Middle frontal gyrus (tissue), 1 donor: ENCODE data around the gene SLC24A4.

Source experiments
- DNase-seq: peaks from one replicate; pipeline ENCODE4 v3.0.0-alpha.2; 2015; ENCODE audit warnings: low spot score; ENCODE audit errors: extremely low spot score

Gene SLC24A4

GRCh38 chr14:92433407-92433806 lies 110.4 kb downstream of the SLC24A4 start:
- DNase-seq = no peak

GRCh38 chr14:92435154-92435553 lies 112.2 kb downstream of the SLC24A4 start:
- DNase-seq = no peak

GRCh38 chr14:92436115-92436776 lies 113.3 kb downstream of the SLC24A4 start:
- no peak for DNase-seq

GRCh38 chr14:92437309-92437708 lies 114.3 kb downstream of the SLC24A4 start:
- DNase-seq = no peak

- DNase-seq = no peak
Observed at GRCh38 chr14:92437729-92438285, 114.8 kb downstream of the SLC24A4 start.

- no peak for DNase-seq
Observed at GRCh38 chr14:92439537-92440344, 116.8 kb downstream of the SLC24A4 start.

GRCh38 chr14:92440345-92441003 lies 117.5 kb downstream of the SLC24A4 start:
- DNase-seq = no peak

- no peak for DNase-seq
Observed at GRCh38 chr14:92441751-92442504, 119.0 kb downstream of the SLC24A4 start.

GRCh38 chr14:92443167-92443566 lies 120.2 kb downstream of the SLC24A4 start:
- no peak for DNase-seq

- DNase-seq = no peak
Observed at GRCh38 chr14:92443741-92444140, 120.8 kb downstream of the SLC24A4 start.

- no peak for DNase-seq
Observed at GRCh38 chr14:92446771-92447170, 123.8 kb downstream of the SLC24A4 start.

- no peak for DNase-seq
Observed at GRCh38 chr14:92447416-92448197, 124.6 kb downstream of the SLC24A4 start.

- no peak for DNase-seq
Observed at GRCh38 chr14:92448786-92449185, 125.8 kb downstream of the SLC24A4 start.

- no peak for DNase-seq
Observed at GRCh38 chr14:92449404-92450181, 126.6 kb downstream of the SLC24A4 start.

GRCh38 chr14:92450351-92451070 lies 127.5 kb downstream of the SLC24A4 start:
- no peak for DNase-seq

- DNase-seq = no peak
Observed at GRCh38 chr14:92451245-92451644, 128.3 kb downstream of the SLC24A4 start.

GRCh38 chr14:92451755-92452154 lies 128.8 kb downstream of the SLC24A4 start:
- DNase-seq = no peak

GRCh38 chr14:92452471-92452870 lies 129.5 kb downstream of the SLC24A4 start:
- no peak for DNase-seq

- DNase-seq = no peak
Observed at GRCh38 chr14:92453691-92454090, 130.7 kb downstream of the SLC24A4 start.
